Activated naive CD8-positive, alpha-beta T cell treated with anti-CD3 and anti-CD28 coated beads for 36 hours (primary cell): Measurements from ENCODE around the gene RUNX2. TPM values are rescaled to one million over a fixed set of nuclear protein-coding genes. Genes with fewer than 3 reads are reported as not detected.
"Not testable (repeated sequence)": the region's sequence is repeated elsewhere in the genome, so short reads cannot be mapped to it uniquely, and the experiment has no call there.

ENCODE experiments used
- DNase-seq: peaks from one replicate; pipeline ENCODE4 v3.0.0; 2021
- H3K27ac Mint-ChIP-seq: one replicate; pipeline ENCODE4 v1.8.0; 2022; ENCODE audit warnings: mild to moderate bottlenecking, moderate library complexity, mixed read lengths
- H3K27me3 Mint-ChIP-seq: one replicate; pipeline ENCODE4 v1.8.0; 2022; ENCODE audit warnings: mild to moderate bottlenecking, mixed read lengths
- H3K36me3 Mint-ChIP-seq: one replicate; pipeline ENCODE4 v1.8.0; 2021; ENCODE audit warnings: mild to moderate bottlenecking, mixed read lengths
- H3K4me1 Mint-ChIP-seq: one replicate; pipeline ENCODE4 v1.8.0; 2021; ENCODE audit warnings: mixed read lengths
- H3K4me3 Mint-ChIP-seq: one replicate; pipeline ENCODE4 v1.8.0; 2022; ENCODE audit warnings: mild to moderate bottlenecking, moderate library complexity, mixed read lengths
- H3K9me3 Mint-ChIP-seq: one replicate; pipeline ENCODE4 v1.8.0; 2022; ENCODE audit warnings: mixed read lengths
- total RNA-seq, 2 experiments: library from RNA; stranded (reverse); gene quantifications; one replicate each; pipeline ENCODE4 v1.2.3, GENCODE V29; 2021

RUNX2 gene
- total RNA-seq = 1 to 10 TPM; 4.8 to 5.8 TPM

GRCh38 chr6:45327956-45328522 lies at the start of gene RUNX2:
Gene RUNX2 (plus strand): TSS chr6:45328330. CDS start chr6:45328727, 397 bp downstream.
- H3K36me3 Mint-ChIP-seq = peaks cover 5% of the 10 kb centered on the region
- peaks cover 83% of the 10 kb centered on the region for H3K4me1 Mint-ChIP-seq
- H3K4me3 Mint-ChIP-seq = peak within 1 kb of the TSS; percentile 83
- H3K27ac Mint-ChIP-seq = peak within 1 kb of the TSS; percentile 88
- H3K27me3 Mint-ChIP-seq = no peaks in the 10 kb centered on the region
- peak; percentile 13 for DNase-seq
- no peaks in the 10 kb centered on the region for H3K9me3 Mint-ChIP-seq

DNA sequence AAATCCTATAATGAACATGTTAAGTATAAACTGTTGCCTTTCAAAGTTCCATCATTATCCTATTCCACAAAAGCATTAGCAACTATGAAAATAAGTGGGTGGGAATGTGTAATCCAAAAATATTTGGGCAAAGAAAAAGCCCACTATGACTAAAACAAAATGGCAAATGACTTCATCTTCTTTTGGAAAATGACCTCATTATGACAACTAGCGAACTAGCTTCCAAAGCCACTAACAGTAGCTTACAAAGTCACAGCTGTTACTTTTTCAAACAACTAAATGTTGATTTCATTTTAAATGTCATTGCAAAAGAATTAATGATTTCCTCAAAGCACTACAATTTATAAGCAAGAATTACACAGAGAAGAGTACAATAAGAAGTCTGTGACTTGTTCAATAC lies 49.8 kb upstream of the RUNX2 start:
- Mint-ChIP-seq H3K36me3 (peaks cover 50% of the 10 kb centered on the region), H3K27me3 (no peaks in the 10 kb centered on the region), H3K4me1 (peaks cover 7% of the 10 kb centered on the region), H3K4me3 (no peak overlapping the region), H3K27ac (no peak overlapping the region), H3K9me3 (peaks cover 15% of the 10 kb centered on the region)
- no peak for DNase-seq

GRCh38 chr6:45286707-45287106 lies 41.4 kb upstream of the RUNX2 start:
- peaks cover 47% of the 10 kb centered on the region for H3K36me3 Mint-ChIP-seq
- H3K27me3 Mint-ChIP-seq, H3K4me3 Mint-ChIP-seq, H3K4me1 Mint-ChIP-seq, DNase-seq, H3K27ac Mint-ChIP-seq: not testable (repeated sequence)
- peaks cover 22% of the 10 kb centered on the region for H3K9me3 Mint-ChIP-seq

GRCh38 chr6:45289751-45290514 lies 38.2 kb upstream of the RUNX2 start:
- H3K36me3 Mint-ChIP-seq = peaks cover 48% of the 10 kb centered on the region

GRCh38 chr6:45293306-45293705 lies 34.8 kb upstream of the RUNX2 start:
- Mint-ChIP-seq H3K4me3 (peak overlapping the region; percentile 22), H3K4me1 (peaks cover 34% of the 10 kb centered on the region), H3K27ac (peak overlapping the region; percentile 74)

More at GRCh38 chr6:45289751-45290514, 38.2 kb upstream of the RUNX2 start:
- DNase-seq = no peak
- Mint-ChIP-seq H3K4me1 (peaks cover 21% of the 10 kb centered on the region), H3K27me3 (no peaks in the 10 kb centered on the region), H3K9me3 (peaks cover 32% of the 10 kb centered on the region), H3K27ac (no peak overlapping the region), H3K4me3 (no peak overlapping the region)

GRCh38 chr6:45294065-45294701 lies 33.9 kb upstream of the RUNX2 start:
- peaks cover 45% of the 10 kb centered on the region for H3K36me3 Mint-ChIP-seq
- H3K9me3 Mint-ChIP-seq = peaks cover 25% of the 10 kb centered on the region
- H3K4me3 Mint-ChIP-seq, H3K27me3 Mint-ChIP-seq, H3K27ac Mint-ChIP-seq, DNase-seq: not testable (repeated sequence)
- peaks cover 34% of the 10 kb centered on the region for H3K4me1 Mint-ChIP-seq

More at GRCh38 chr6:45293306-45293705, 34.8 kb upstream of the RUNX2 start:
- H3K36me3 Mint-ChIP-seq = peaks cover 45% of the 10 kb centered on the region
- peaks cover 25% of the 10 kb centered on the region for H3K9me3 Mint-ChIP-seq
- DNase-seq = no peak
- H3K27me3 Mint-ChIP-seq = no peaks in the 10 kb centered on the region

- no peak for DNase-seq
- Mint-ChIP-seq H3K9me3 (peaks cover 15% of the 10 kb centered on the region), H3K27ac (no peak overlapping the region), H3K27me3 (no peaks in the 10 kb centered on the region), H3K4me3 (no peak overlapping the region), H3K4me1 (peaks cover 52% of the 10 kb centered on the region), H3K36me3 (peaks cover 33% of the 10 kb centered on the region)
These were observed 30.8 kb upstream of the RUNX2 start for GRCh38 chr6:45297320-45297719.

GRCh38 chr6:45299096-45299581 lies 29.0 kb upstream of the RUNX2 start:
- H3K4me1 Mint-ChIP-seq = peaks cover 40% of the 10 kb centered on the region
- no peak overlapping the region for H3K27ac Mint-ChIP-seq
- DNase-seq = no peak
- H3K9me3 Mint-ChIP-seq = peaks cover 5% of the 10 kb centered on the region
- no peaks in the 10 kb centered on the region for H3K27me3 Mint-ChIP-seq
- H3K36me3 Mint-ChIP-seq = peaks cover 27% of the 10 kb centered on the region
- no peak overlapping the region for H3K4me3 Mint-ChIP-seq

GRCh38 chr6:45300736-45301135 lies 27.4 kb upstream of the RUNX2 start:
- DNase-seq = no peak
- Mint-ChIP-seq H3K27me3 (no peaks in the 10 kb centered on the region), H3K9me3 (peaks cover 10% of the 10 kb centered on the region), H3K27ac (no peak overlapping the region), H3K36me3 (peaks cover 27% of the 10 kb centered on the region), H3K4me1 (peaks cover 42% of the 10 kb centered on the region), H3K4me3 (no peak overlapping the region)

GRCh38 chr6:45301348-45302142 lies 26.6 kb upstream of the RUNX2 start:
- peaks cover 42% of the 10 kb centered on the region for H3K4me1 Mint-ChIP-seq
- no peak for DNase-seq
- peaks cover 35% of the 10 kb centered on the region for H3K36me3 Mint-ChIP-seq
- H3K9me3 Mint-ChIP-seq = peaks cover 19% of the 10 kb centered on the region
- no peak overlapping the region for H3K27ac Mint-ChIP-seq
- no peak overlapping the region for H3K4me3 Mint-ChIP-seq
- no peaks in the 10 kb centered on the region for H3K27me3 Mint-ChIP-seq

- DNase-seq = no peak
- no peak overlapping the region for H3K27ac Mint-ChIP-seq
- H3K27me3 Mint-ChIP-seq = no peaks in the 10 kb centered on the region
- H3K9me3 Mint-ChIP-seq = peaks cover 25% of the 10 kb centered on the region
- peaks cover 46% of the 10 kb centered on the region for H3K36me3 Mint-ChIP-seq
- no peak overlapping the region for H3K4me3 Mint-ChIP-seq
- H3K4me1 Mint-ChIP-seq = peaks cover 33% of the 10 kb centered on the region
These were observed 25.3 kb upstream of the RUNX2 start for GRCh38 chr6:45302832-45303231.

DNA sequence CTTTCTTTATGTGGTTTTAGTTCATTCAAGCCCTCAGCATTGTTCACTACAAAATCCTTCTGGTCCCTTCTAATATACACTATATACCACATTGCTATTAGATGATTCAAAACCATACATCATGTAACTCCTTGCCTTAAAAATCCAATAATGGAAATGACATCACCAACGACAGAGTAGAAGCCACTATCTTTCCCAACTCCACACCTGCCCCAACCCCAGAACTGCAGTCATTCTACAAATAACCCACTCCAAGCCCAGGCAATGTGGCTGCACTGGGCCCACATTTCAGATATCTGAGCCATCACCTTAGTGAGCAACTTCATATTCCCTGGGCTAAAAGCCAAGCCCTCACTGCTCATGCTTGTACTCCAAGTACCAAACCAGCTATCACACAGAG lies 22.6 kb upstream of the RUNX2 start:
- peaks cover 60% of the 10 kb centered on the region for H3K36me3 Mint-ChIP-seq
- no peak for DNase-seq
- peaks cover 34% of the 10 kb centered on the region for H3K4me1 Mint-ChIP-seq
- H3K27me3 Mint-ChIP-seq = no peaks in the 10 kb centered on the region
- peaks cover 39% of the 10 kb centered on the region for H3K9me3 Mint-ChIP-seq
- H3K27ac Mint-ChIP-seq = no peak overlapping the region
- no peak overlapping the region for H3K4me3 Mint-ChIP-seq

DNA sequence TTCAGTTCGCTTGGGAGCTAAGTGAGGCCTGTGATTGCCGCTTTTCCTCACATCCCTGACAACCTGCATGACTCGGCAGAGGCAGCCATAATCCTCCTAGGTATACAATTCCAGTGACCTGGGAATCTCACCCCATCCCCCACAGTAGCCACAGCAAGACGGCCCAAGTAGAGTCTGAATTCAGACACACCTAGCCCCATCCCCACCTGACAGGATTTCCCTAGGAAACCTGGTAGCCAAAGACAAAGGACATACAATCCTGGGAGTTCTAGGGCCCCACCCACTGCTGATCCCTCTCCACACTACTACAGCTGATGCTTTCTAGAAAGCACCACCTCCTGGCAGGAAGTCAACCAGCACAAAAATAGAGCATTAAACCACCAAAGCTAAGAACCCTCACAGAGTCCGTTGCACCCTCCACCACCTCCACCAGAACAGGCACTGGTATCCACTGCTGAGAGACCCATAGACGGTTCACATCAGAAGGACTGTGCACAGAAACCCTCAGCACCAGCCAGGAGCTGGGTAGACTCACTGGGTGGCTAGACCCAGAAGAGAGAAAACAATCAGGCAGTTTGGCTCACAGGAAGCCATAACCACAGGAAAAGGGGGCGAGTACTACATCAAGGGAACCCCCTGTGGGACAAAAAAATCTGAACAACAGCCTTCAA lies 17.9 kb upstream of the RUNX2 start:
- peaks cover 66% of the 10 kb centered on the region for H3K9me3 Mint-ChIP-seq
- H3K4me3 Mint-ChIP-seq = peak overlapping the region; percentile 40
- DNase-seq = peak; percentile 16
- H3K27me3 Mint-ChIP-seq = no peaks in the 10 kb centered on the region
- H3K27ac Mint-ChIP-seq = peak overlapping the region; percentile 79
- peaks cover 88% of the 10 kb centered on the region for H3K36me3 Mint-ChIP-seq
- peaks cover 41% of the 10 kb centered on the region for H3K4me1 Mint-ChIP-seq

DNA sequence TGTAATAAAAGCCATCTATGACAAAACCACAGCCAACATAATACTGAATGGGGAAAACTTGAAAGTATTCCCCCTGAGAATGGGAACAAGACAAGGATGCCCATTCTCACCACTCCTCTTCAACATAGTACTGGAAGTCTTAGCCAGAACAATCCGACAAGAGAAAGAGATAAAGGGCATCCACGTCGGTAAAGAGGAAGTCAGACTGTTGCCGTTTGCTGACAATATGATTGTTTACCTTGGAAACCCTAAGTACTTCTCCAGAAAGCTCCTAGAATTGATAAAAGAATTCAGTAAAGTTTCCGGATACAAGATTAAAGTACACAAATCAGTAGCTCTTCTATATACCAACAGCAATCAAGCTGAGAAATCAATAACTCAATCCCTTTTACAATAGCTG lies 14.0 kb upstream of the RUNX2 start:
- H3K4me1 Mint-ChIP-seq = peaks cover 47% of the 10 kb centered on the region
- H3K27ac Mint-ChIP-seq = no peak overlapping the region
- peaks cover 54% of the 10 kb centered on the region for H3K9me3 Mint-ChIP-seq
- H3K4me3 Mint-ChIP-seq = no peak overlapping the region
- H3K36me3 Mint-ChIP-seq = peaks cover 78% of the 10 kb centered on the region
- no peaks in the 10 kb centered on the region for H3K27me3 Mint-ChIP-seq
- DNase-seq = no peak
